A549 (cell line): ENCODE data around the gene MAP9. TPM values are rescaled to one million over a fixed set of nuclear protein-coding genes. Genes with fewer than 3 reads are reported as not detected.

Source experiments
- ATAC-seq, 2 experiments: fragments of 200-7000 bp in 1 of 2; fragments of >200 bp in 1 of 2; cut with Nextera tagmentation in 1 of 2; cut with Tn5 transposase in 1 of 2; 3 replicates each; pipeline versions ENCODE4 v1.8.0 to v1.9.1; 2018 to 2020; ENCODE audit warnings: mild to moderate bottlenecking in 1 of 2, moderate library complexity in 1 of 2
- CTCF ChIA-PET: fragments of 300-600 bp; sonication (Branson Sonifier 250); formaldehyde crosslinking; extraction: SDS; loops from one replicate; lab custom pipeline; 2021; ENCODE audit warnings: antibody characterized with exemption, inconsistent platforms; lab: Yijun Ruan, JAX
- POLR2A ChIA-PET: fragments of 350-600 bp; formaldehyde crosslinking; extraction: SDS; loops from one replicate; lab custom pipeline; 2021; ENCODE audit warnings: antibody characterized with exemption, inconsistent platforms; lab: Yijun Ruan, JAX
- DNase-seq, 2 experiments: peaks; one replicate each; pipeline versions ENCODE4 v3.0.0 to v3.0.0-alpha.2; 2011 to 2016; ENCODE audit warnings: low read depth in 1 of 2, low spot score in 1 of 2
- FAIRE-seq: peaks from 2 replicates; lab custom pipeline; 2011; peaks lifted over from hg19 to GRCh38; lab: Jason Lieb, UNC
- H3K27ac ChIP-seq, 2 experiments: fragments of >200 bp; sonication (Bioruptor Twin); formaldehyde crosslinking; 3 replicates each; pipeline ENCODE4 v1.5.1; 2016 to 2017
- H3K4me1 ChIP-seq: fragments of >200 bp; sonication (Bioruptor Twin); formaldehyde crosslinking; 3 replicates; pipeline ENCODE4 v1.6.1; 2016
- H3K4me2 ChIP-seq: fragments of >200 bp; sonication (Bioruptor Twin); formaldehyde crosslinking; 3 replicates; pipeline ENCODE4 v1.6.1; 2016
- H3K4me3 ChIP-seq: fragments of >200 bp; sonication (Bioruptor Twin); formaldehyde crosslinking; 3 replicates; pipeline ENCODE4 v1.5.1; 2016
- H3K9me3 ChIP-seq: fragments of >200 bp; sonication (Bioruptor Twin); formaldehyde crosslinking; 3 replicates; pipeline ENCODE4 v1.6.1; 2016
- CBX8 ChIP-seq: fragments of 200-600 bp; sonication (generic); IDR thresholded peaks from 2 replicates; pipeline ENCODE4 v1.6.1; 2016
- CHD4 ChIP-seq: fragments of 200-600 bp; sonication (generic); IDR thresholded peaks from 2 replicates; pipeline ENCODE4 v1.6.1; 2016; ENCODE audit warnings: antibody characterized with exemption, mild to moderate bottlenecking, borderline replicate concordance
- FOSL2 ChIP-seq, 2 experiments: fragments of 450-650 bp in 1 of 2; fragments of >200 bp in 1 of 2; sonication (Bioruptor Twin) in 1 of 2; formaldehyde crosslinking; IDR thresholded peaks; 2 replicates each; pipeline versions ENCODE4 v1.5.0 to v1.6.1; 2016 to 2020; ENCODE audit warnings: mild to moderate bottlenecking in 1 of 2, moderate library complexity in 1 of 2
- GATA3 ChIP-seq: IDR thresholded peaks from 2 replicates; pipeline ENCODE4 v1.6.1; 2012; ENCODE audit warnings: borderline replicate concordance
- HDAC2 ChIP-seq: fragments of 200-600 bp; sonication (generic); IDR thresholded peaks from 2 replicates; pipeline ENCODE4 v1.6.1; 2016
- HEYL ChIP-seq: fragments of 250-450 bp; sonication (Bioruptor Pico); IDR thresholded peaks from 2 replicates; pipeline ENCODE4 v1.8.0; 2021; ENCODE audit warnings: mild to moderate bottlenecking, moderate library complexity
- HMGXB4 ChIP-seq: fragments of 250-450 bp; sonication (Bioruptor Pico); IDR thresholded peaks from 2 replicates; pipeline ENCODE4 v1.5.0; 2021; ENCODE audit warnings: mild to moderate bottlenecking, moderate library complexity, borderline replicate concordance
- JUN ChIP-seq, 2 experiments: fragments of >200 bp; sonication (Bioruptor Twin); formaldehyde crosslinking; IDR thresholded peaks; 2 replicates in 1 of 2; 3 replicates in 1 of 2; pipeline ENCODE4 v1.6.1; 2016 to 2017
- JUNB ChIP-seq: fragments of >200 bp; sonication (Bioruptor Twin); formaldehyde crosslinking; IDR thresholded peaks from 2 replicates; pipeline ENCODE4 v1.6.1; 2016
- KDM1A ChIP-seq: fragments of 200-600 bp; sonication (generic); IDR thresholded peaks from 2 replicates; pipeline ENCODE4 v1.6.1; 2016; ENCODE audit warnings: low read depth, mild to moderate bottlenecking
- MAX ChIP-seq: IDR thresholded peaks from 2 replicates; pipeline ENCODE4 v1.6.1; 2012
- MAZ ChIP-seq: fragments of 150-350 bp; IDR thresholded peaks from 2 replicates; pipeline ENCODE4 v1.6.1; 2014; ENCODE audit warnings: antibody characterized with exemption, low read depth, low read length, borderline replicate concordance
- NPAS2 ChIP-seq: fragments of 250-450 bp; sonication (Bioruptor Pico); IDR thresholded peaks from 2 replicates; pipeline ENCODE4 v1.8.0; 2022; ENCODE audit warnings: mild to moderate bottlenecking, moderate library complexity, borderline replicate concordance
- PBX3 ChIP-seq: IDR thresholded peaks from 2 replicates; pipeline ENCODE4 v1.6.1; 2012
- RARB ChIP-seq: fragments of 250-450 bp; sonication (Bioruptor Pico); IDR thresholded peaks from 2 replicates; pipeline ENCODE4 v1.8.0; 2021; ENCODE audit warnings: mild to moderate bottlenecking, moderate library complexity
- SMC3 ChIP-seq: fragments of >200 bp; sonication (Bioruptor Twin); formaldehyde crosslinking; IDR thresholded peaks from 3 replicates; pipeline ENCODE4 v1.6.1; 2018; ENCODE audit warnings: inconsistent platforms
- SREBF2 ChIP-seq: fragments of 450-650 bp; IDR thresholded peaks from 2 replicates; pipeline ENCODE4 v1.6.1; 2014; ENCODE audit warnings: mild to moderate bottlenecking, moderate library complexity
- TFCP2L1 ChIP-seq: fragments of 250-450 bp; sonication (Bioruptor Pico); IDR thresholded peaks from 2 replicates; pipeline ENCODE4 v1.5.0; 2021; ENCODE audit warnings: mild to moderate bottlenecking
- TP53 ChIP-seq: fragments of 250-450 bp; sonication (Bioruptor Pico); IDR thresholded peaks from 2 replicates; pipeline ENCODE4 v1.5.0; 2021; ENCODE audit warnings: mild to moderate bottlenecking, moderate library complexity
- USF2 ChIP-seq: fragments of 450-650 bp; IDR thresholded peaks from 2 replicates; pipeline ENCODE4 v1.6.1; 2014; ENCODE audit warnings: antibody characterized with exemption
- ZC3H11A ChIP-seq: fragments of 450-650 bp; IDR thresholded peaks from 2 replicates; pipeline ENCODE4 v1.6.1; 2014; ENCODE audit warnings: antibody characterized with exemption, mild to moderate bottlenecking
- ZFP36 ChIP-seq: fragments of 450-650 bp; IDR thresholded peaks from 2 replicates; pipeline ENCODE4 v1.6.1; 2014; ENCODE audit warnings: borderline replicate concordance; ENCODE audit not compliant: partially characterized antibody
- whole genome bisulfite sequencing: methylation state at CpG from one replicate; pipeline ENCODE4 v1.1.6; 2017; ENCODE audit errors: missing lambda C conversion rate; 5-methylcytosine and 5-hydroxymethylcytosine counted together
- polyA plus RNA-seq, 4 experiments: library from polyadenylated mRNA; depleted of rRNA in 3 of 4; stranded (reverse); fragments of >200 nt; fragmentation: RNase III in 1 of 4; extraction: RNeasy Plus Mini Kit Qiagen cat#74134 plus additional on column Dnase treatment in 1 of 4; gene quantifications; 2 replicates in 3 of 4; 3 replicates in 1 of 4; pipeline ENCODE4 v1.2.3, GENCODE V29; 2011 to 2017

Gene MAP9
- polyA plus RNA-seq, 2 of the 4 experiments (the other 2 are of a cell fraction): 8.2 to 18.1 TPM

GRCh38 chr4:155392481-155393184 lies 15.9 kb upstream of the MAP9 start:
- peak overlapping the region; percentile 82 for H3K4me2 ChIP-seq
- FAIRE-seq: no peak
- POLR2A ChIA-PET: no interaction called here

GRCh38 chr4:155391932-155392331 lies 15.2 kb upstream of the MAP9 start:
- TF ChIP-seq ZC3H11A (no peak), PBX3 (no peak)
- peaks cover 25% of the 10 kb centered on the region for H3K4me1 ChIP-seq
- H3K4me3 ChIP-seq: no peak overlapping the region
- ATAC-seq (no peak), FAIRE-seq (no peak), DNase-seq (no peak)
- ChIA-PET CTCF (interaction anchor here (1.1 kb wide), 1 partner anchor 12 kb away, joined by 3 read pairs; no protein-coding TSS in a partner anchor), POLR2A (no interaction called here)
- H3K4me2 ChIP-seq: peak overlapping the region; percentile 82
- peak overlapping the region; percentile 52 to 62; a peak in 5 of 6 replicates for H3K27ac ChIP-seq
- H3K9me3 ChIP-seq: no peaks in the 10 kb centered on the region

More at GRCh38 chr4:155392481-155393184, 15.9 kb upstream of the MAP9 start:
- 2% methylated on average over 8 of the region's 8 CpGs for WGBS
- CTCF ChIA-PET: interaction anchor here (1.1 kb wide), 2 partner anchors 8 to 11 kb away, joined by 3 read pairs; no protein-coding TSS in a partner anchor
- ATAC-seq (peak; percentile 96), DNase-seq (peak; percentile 33 to 78)
- peak overlapping the region; percentile 52 to 62; a peak in 5 of 6 replicates for H3K27ac ChIP-seq
- no peaks in the 10 kb centered on the region for H3K9me3 ChIP-seq
- TF ChIP-seq SMC3 (no peak), JUNB (peak; percentile 63), HEYL (CRISPR knock-in tag) (no peak), JUN (IDR thresholded peaks at IDR 0.05) (peak in 1 of 2 experiments; percentile 19; a peak in 1 of 5 replicates), KDM1A (no peak), TFCP2L1 (CRISPR knock-in tag) (no peak), SREBF2 (no peak), USF2 (peak; percentile 51; the same call in 1 of the 2 replicates), ZFP36 (no peak), NPAS2 (no peak), MAZ (no peak), FOSL2 (IDR thresholded peaks at IDR 0.05) (0 out of 2 replicates have a peak, but pooled peaks have one; percentile 15), FOSL2 (CRISPR knock-in tag; IDR thresholded peaks at IDR 0.05) (peak; percentile 79), CBX8 (no peak), HDAC2 (no peak), HMGXB4 (CRISPR knock-in tag) (no peak), MAX (peak; percentile 32; the same call in 1 of the 2 replicates), RARB (CRISPR knock-in tag) (no peak), CHD4 (no peak), GATA3 (peak; percentile 72; the same call in 1 of the 2 replicates), TP53 (CRISPR knock-in tag) (no peak), PBX3 (no peak)
- H3K4me1 ChIP-seq: peaks cover 25% of the 10 kb centered on the region
- 0 out of 3 replicates have a peak overlapping the region, but pooled peaks have one; percentile 22 for H3K4me3 ChIP-seq
